Activated naive CD8-positive, alpha-beta T cell (primary cell): ENCODE results near the gene C6orf89.

ENCODE experiments used
- H3K27ac Mint-ChIP-seq: one replicate; pipeline ENCODE4 v1.8.0; 2021; ENCODE audit warnings: mixed read lengths
- H3K27me3 Mint-ChIP-seq: one replicate; pipeline ENCODE4 v1.8.0; 2021; ENCODE audit warnings: mixed read lengths
- H3K36me3 Mint-ChIP-seq: one replicate; pipeline ENCODE4 v1.8.0; 2021; ENCODE audit warnings: mixed read lengths
- H3K4me1 Mint-ChIP-seq: one replicate; pipeline ENCODE4 v1.8.0; 2021; ENCODE audit warnings: low read depth, mixed read lengths
- H3K4me3 Mint-ChIP-seq: one replicate; pipeline ENCODE4 v1.8.0; 2021; ENCODE audit warnings: mild to moderate bottlenecking, mixed read lengths
- H3K9me3 Mint-ChIP-seq: one replicate; pipeline ENCODE4 v1.8.0; 2021; ENCODE audit warnings: low read depth, mixed read lengths

The C6orf89 gene

GRCh38 chr6:36847991-36848390 lies 37.8 kb upstream of the C6orf89 start:
- H3K27me3 Mint-ChIP-seq: no peaks in the 10 kb centered on the region
- no peak overlapping the region for H3K4me3 Mint-ChIP-seq
- no peak overlapping the region for H3K27ac Mint-ChIP-seq
- no peaks in the 10 kb centered on the region for H3K9me3 Mint-ChIP-seq
- peaks cover 7% of the 10 kb centered on the region for H3K4me1 Mint-ChIP-seq
- H3K36me3 Mint-ChIP-seq: peaks cover 16% of the 10 kb centered on the region

GRCh38 chr6:36848658-36849441 lies 36.9 kb upstream of the C6orf89 start:
- H3K27ac Mint-ChIP-seq: no peak overlapping the region

DNA sequence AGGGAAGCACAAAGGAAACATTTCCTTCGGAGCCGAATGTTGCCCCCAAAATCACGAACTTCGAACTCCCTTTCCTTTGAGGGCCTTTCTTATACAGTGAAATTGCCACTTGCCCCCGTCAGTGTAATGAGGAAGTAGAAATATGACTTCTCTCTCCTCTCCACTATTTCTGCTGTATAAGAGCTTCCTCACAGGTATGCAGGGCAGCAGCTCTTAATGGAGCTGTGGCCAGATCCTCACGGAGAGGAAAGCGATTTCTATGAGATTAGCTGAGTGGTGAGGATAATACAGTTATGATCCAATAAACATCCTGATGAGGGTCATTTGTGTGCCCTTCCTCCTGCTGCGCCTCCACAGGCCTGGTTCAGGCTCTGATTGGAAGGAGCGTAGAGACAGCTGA lies 35.7 kb upstream of the C6orf89 start:
- no peak overlapping the region for H3K4me3 Mint-ChIP-seq
- H3K36me3 Mint-ChIP-seq: peaks cover 28% of the 10 kb centered on the region
- H3K27ac Mint-ChIP-seq: no peak overlapping the region
- H3K4me1 Mint-ChIP-seq: peaks cover 7% of the 10 kb centered on the region
- H3K27me3 Mint-ChIP-seq: no peaks in the 10 kb centered on the region
- H3K9me3 Mint-ChIP-seq: no peaks in the 10 kb centered on the region

More at GRCh38 chr6:36848658-36849441, 36.9 kb upstream of the C6orf89 start:
- Mint-ChIP-seq H3K4me1 (peaks cover 7% of the 10 kb centered on the region), H3K4me3 (no peak overlapping the region), H3K27me3 (no peaks in the 10 kb centered on the region), H3K36me3 (peaks cover 23% of the 10 kb centered on the region), H3K9me3 (no peaks in the 10 kb centered on the region)

GRCh38 chr6:36851149-36851614 lies 34.6 kb upstream of the C6orf89 start:
- Mint-ChIP-seq H3K9me3 (no peaks in the 10 kb centered on the region), H3K27ac (no peak overlapping the region), H3K4me3 (no peak overlapping the region), H3K36me3 (peaks cover 26% of the 10 kb centered on the region), H3K27me3 (no peaks in the 10 kb centered on the region), H3K4me1 (peaks cover 7% of the 10 kb centered on the region)

DNA sequence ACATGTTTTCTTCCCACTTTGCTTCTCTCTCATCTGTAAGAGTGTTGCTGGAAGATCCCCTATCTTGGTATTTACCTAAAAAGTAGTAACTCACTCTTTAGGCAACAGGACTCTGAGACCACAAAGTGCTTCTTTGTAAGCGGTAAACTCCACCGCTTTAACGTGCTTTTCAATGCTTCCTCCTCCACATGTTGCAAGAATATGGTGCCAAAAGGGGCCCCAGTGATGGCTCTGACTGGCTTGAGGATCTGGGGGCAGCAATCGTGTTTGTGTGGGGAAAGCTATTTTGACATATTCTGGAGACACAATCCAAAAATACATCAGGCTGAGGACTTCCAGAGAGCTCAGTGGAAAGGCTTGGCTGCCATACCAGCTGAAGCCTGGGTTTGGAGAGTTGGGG lies 34.1 kb upstream of the C6orf89 start:
- no peaks in the 10 kb centered on the region for H3K27me3 Mint-ChIP-seq
- no peak overlapping the region for H3K27ac Mint-ChIP-seq
- no peak overlapping the region for H3K4me3 Mint-ChIP-seq
- peaks cover 7% of the 10 kb centered on the region for H3K4me1 Mint-ChIP-seq
- peaks cover 26% of the 10 kb centered on the region for H3K36me3 Mint-ChIP-seq
- no peaks in the 10 kb centered on the region for H3K9me3 Mint-ChIP-seq

DNA sequence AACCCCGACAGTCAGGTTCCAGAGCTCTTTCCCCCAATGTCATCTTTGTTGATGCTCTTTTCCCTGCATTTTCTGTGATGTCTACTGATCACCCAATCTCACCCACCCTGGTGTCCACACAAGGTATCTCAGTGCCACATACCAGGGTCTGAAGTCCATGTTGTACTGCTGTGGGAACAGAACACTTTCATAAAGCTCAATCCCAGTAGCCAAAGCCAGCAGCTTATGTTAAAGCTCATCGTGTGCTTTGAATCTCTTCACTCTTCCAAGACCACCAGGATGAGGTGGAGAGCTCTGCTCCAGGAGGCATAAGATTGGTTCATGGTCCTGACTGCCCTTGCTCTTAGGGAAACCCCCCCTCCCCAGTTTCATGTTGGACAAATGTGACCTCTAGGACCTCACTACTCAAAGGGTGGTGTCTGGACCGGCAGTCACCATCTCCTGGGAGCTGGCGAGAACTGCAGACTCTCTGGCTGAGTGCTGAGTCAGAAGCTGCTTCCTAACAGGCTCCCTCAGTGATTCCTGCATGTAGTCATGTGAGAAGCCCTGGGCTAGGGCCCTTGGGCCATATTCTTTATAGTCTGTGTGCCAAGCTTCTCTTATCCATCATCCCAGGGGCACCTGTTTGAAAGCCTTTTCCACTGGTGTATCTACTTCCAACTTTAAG lies 33.1 kb upstream of the C6orf89 start:
- H3K4me1 Mint-ChIP-seq: peaks cover 7% of the 10 kb centered on the region
- H3K9me3 Mint-ChIP-seq: no peaks in the 10 kb centered on the region
- H3K36me3 Mint-ChIP-seq: peaks cover 26% of the 10 kb centered on the region
- no peak overlapping the region for H3K4me3 Mint-ChIP-seq
- H3K27ac Mint-ChIP-seq: no peak overlapping the region
- no peaks in the 10 kb centered on the region for H3K27me3 Mint-ChIP-seq

DNA sequence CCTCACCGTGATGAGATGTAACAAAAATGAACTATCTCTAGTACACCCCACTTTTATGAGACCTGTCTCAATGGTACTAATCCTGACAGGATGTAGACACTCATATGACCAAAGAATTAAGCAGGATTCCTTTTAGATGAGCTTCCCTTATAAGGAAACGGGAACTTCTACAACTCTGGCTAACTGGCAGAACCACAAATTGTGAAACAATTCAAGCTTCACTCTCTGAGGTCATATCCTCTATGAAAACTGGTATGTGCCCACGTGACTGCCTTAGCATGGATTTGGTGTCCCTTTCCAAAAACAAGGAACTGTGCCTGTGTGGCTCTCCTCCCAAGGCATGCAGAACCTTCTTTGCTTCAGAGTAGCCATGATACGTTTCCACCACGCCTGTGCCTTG lies 32.4 kb upstream of the C6orf89 start:
- H3K27ac Mint-ChIP-seq: no peak overlapping the region
- peaks cover 26% of the 10 kb centered on the region for H3K36me3 Mint-ChIP-seq

DNA sequence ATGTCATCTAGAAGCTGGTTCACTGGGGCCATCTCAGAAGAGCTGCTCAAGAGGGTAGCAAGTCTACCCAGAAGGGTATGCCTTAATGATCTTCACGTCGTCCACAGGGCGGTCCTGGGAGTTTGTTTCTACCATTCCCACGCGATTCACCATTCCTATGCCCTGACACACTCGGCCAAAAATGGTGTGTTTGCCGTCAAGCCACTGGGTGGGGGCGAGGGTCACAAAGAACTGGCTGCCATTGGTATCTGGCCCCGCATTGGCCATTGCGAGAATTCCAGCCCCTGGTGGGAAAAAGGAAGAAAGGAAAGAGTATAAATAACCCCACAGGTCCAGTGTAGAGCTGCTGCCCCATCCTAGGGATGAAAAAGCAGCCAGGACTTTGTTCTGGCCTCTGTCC lies 30.0 kb upstream of the C6orf89 start:
- Mint-ChIP-seq H3K27me3 (no peaks in the 10 kb centered on the region), H3K4me1 (no peaks in the 10 kb centered on the region), H3K27ac (no peak overlapping the region), H3K9me3 (no peaks in the 10 kb centered on the region), H3K4me3 (no peak overlapping the region), H3K36me3 (peaks cover 22% of the 10 kb centered on the region)

More for the DNA sequence above, 32.4 kb upstream of the C6orf89 start:
- H3K9me3 Mint-ChIP-seq: no peaks in the 10 kb centered on the region
- no peaks in the 10 kb centered on the region for H3K27me3 Mint-ChIP-seq
- peaks cover 7% of the 10 kb centered on the region for H3K4me1 Mint-ChIP-seq
- no peak overlapping the region for H3K4me3 Mint-ChIP-seq

DNA sequence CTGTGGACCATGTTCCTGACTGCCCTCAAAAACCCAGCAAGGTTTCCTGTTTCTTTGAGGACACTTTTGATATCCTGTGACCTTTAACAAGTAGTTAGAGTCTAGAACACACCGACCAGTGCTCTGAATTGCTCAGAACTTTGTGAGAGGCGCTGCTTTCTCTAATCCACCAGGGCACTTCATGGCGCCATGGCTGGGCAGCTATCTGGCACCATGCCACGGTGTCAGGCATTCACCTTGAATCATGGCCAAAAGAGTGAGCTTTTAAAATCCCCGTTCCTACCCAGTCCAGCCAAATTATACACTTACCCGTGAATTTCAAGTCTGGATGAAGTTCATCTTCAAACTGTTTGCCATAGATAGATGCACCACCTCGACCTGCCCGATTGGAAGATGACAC lies 29.5 kb upstream of the C6orf89 start:
- H3K4me1 Mint-ChIP-seq: no peaks in the 10 kb centered on the region

DNA sequence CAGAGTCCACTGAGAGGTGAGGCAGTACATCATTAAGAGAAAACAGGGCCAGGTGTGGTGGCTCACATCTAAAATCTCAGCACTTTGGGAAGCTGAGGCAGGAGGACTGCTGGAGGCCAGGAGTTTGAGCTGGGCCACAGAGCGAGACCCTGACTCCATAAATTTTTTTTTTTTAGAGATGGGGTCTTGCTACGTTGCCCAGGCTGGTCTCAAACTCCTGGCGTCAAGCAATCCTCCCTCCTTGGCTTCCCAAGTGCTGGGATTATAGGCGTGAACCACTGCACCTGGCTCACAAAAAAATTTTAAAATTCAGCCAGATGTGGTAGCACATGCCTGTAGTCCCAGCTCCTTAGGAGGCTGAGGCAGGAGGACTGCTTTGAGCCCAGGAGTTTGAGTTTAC lies 28.4 kb upstream of the C6orf89 start:
- no peak overlapping the region for H3K27ac Mint-ChIP-seq
- H3K9me3 Mint-ChIP-seq: no peaks in the 10 kb centered on the region

More for the DNA sequence above, 29.5 kb upstream of the C6orf89 start:
- Mint-ChIP-seq H3K27ac (no peak overlapping the region), H3K27me3 (no peaks in the 10 kb centered on the region), H3K4me3 (no peak overlapping the region), H3K9me3 (no peaks in the 10 kb centered on the region), H3K36me3 (peaks cover 18% of the 10 kb centered on the region)

DNA sequence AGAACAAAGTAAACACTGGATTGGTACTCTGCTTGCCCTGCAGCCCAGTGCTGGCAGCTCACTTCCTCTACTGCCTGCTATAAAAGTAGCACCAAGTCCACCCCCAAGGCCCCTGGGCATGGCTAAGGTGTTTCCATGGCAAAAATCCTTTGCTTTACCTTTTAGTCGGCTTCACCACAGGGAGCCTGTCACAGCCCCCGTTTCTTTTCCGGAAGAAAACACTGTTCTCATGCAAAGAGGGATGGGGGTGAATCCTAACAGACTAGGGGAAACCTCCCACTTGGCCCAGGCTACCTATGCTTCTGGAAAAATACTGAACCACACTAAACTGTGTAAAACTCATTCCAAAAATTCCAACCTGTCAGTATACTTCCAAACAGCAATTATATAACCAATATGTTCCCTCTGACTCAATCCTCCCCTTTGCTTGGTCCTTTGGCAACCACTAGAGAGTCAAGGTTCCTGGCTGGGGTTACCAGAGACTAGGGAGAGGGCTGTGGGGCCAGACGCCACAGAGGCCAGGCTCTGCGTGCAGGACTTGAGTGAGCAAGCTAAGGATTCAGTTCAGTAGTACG lies 27.3 kb upstream of the C6orf89 start:
- peaks cover 6% of the 10 kb centered on the region for H3K4me1 Mint-ChIP-seq
- no peak overlapping the region for H3K4me3 Mint-ChIP-seq
- H3K36me3 Mint-ChIP-seq: peaks cover 14% of the 10 kb centered on the region
- no peaks in the 10 kb centered on the region for H3K27me3 Mint-ChIP-seq
- H3K27ac Mint-ChIP-seq: no peak overlapping the region
- H3K9me3 Mint-ChIP-seq: no peaks in the 10 kb centered on the region

More for the DNA sequence above, 28.4 kb upstream of the C6orf89 start:
- H3K36me3 Mint-ChIP-seq: peaks cover 18% of the 10 kb centered on the region
- no peaks in the 10 kb centered on the region for H3K27me3 Mint-ChIP-seq
- H3K4me1 Mint-ChIP-seq: no peaks in the 10 kb centered on the region
- H3K4me3 Mint-ChIP-seq: no peak overlapping the region

- Mint-ChIP-seq H3K9me3 (no peaks in the 10 kb centered on the region), H3K36me3 (peaks cover 17% of the 10 kb centered on the region), H3K4me3 (no peak overlapping the region), H3K4me1 (peaks cover 16% of the 10 kb centered on the region), H3K27ac (no peak overlapping the region), H3K27me3 (no peaks in the 10 kb centered on the region)
These were observed 25.6 kb upstream of the C6orf89 start for GRCh38 chr6:36860126-36860525.

GRCh38 chr6:36862164-36862847 lies 23.4 kb upstream of the C6orf89 start:
- Mint-ChIP-seq H3K27ac (no peak overlapping the region), H3K4me3 (no peak overlapping the region), H3K9me3 (no peaks in the 10 kb centered on the region), H3K27me3 (no peaks in the 10 kb centered on the region), H3K36me3 (peaks cover 22% of the 10 kb centered on the region), H3K4me1 (peaks cover 31% of the 10 kb centered on the region)

DNA sequence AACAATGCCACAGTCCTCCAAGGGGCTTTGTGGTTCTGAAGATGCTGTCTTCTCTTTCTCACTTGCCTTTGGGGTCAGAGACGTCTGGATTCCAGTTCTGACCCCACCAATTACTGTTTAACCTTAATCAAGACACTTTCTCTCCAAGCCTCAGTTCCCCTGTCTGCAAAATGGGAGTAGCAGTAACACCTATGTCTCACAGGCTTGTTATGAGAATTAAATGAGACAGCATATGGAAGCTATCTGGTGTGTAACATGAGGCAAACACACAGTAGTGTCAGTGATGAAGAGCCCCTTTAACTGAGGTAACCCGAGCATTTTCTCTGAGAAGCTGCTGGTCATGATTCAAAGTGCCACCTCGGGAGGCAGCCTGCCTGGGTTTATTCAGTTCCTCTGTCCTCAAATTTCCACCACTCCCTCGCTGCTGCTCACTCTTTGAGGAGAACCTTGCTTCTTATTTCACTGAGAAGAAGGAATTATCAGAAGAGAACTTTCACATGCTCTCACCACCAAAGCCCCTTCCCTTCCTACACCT lies 22.8 kb upstream of the C6orf89 start:
- Mint-ChIP-seq H3K27me3 (no peaks in the 10 kb centered on the region), H3K4me1 (peaks cover 38% of the 10 kb centered on the region), H3K4me3 (no peak overlapping the region), H3K9me3 (no peaks in the 10 kb centered on the region), H3K27ac (no peak overlapping the region), H3K36me3 (peaks cover 25% of the 10 kb centered on the region)
